PFSK-1 (cell line): ENCODE results near the gene PPP2R2B.

Experiments used
- POLR2AphosphoS5 ChIP-seq: IDR thresholded peaks from 2 replicates; pipeline ENCODE4 v1.6.1; 2012; ENCODE audit warnings: low read depth, mild to moderate bottlenecking, control low read depth, low read length, moderate library complexity
- TAF1 ChIP-seq: IDR thresholded peaks from 2 replicates; pipeline ENCODE4 v1.6.1; 2012; ENCODE audit warnings: low read length, control low read depth, borderline replicate concordance; ENCODE audit not compliant: insufficient read depth

DNA sequence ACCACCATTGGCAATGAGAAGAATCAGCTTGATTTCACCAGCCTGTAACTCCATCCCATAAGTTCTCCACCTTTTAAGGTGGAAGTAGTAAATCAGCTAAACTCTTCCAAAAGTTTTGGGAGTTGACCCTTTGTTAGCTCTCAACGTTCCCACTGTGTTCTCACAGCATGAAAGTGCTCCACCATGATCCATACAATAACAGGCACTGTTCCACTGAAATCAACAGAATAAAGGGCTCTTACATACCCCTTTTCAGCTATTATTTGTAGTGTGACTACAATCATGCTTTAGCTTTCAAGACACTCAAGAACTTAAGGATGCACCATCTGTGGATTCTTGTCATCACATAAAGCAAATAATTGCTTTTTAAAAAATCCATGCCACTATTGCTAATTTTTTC, 81.6 kb downstream of the PPP2R2B start:
- TF ChIP-seq TAF1 (no peak), POLR2AphosphoS5 (no peak)
